Astrocyte of the spinal cord (primary cell): ENCODE results near the gene S1PR3.

Source experiments
- DNase-seq: peaks from one replicate; pipeline ENCODE4 v3.0.0; 2011; ENCODE audit warnings: low read depth, low spot score
- H3K4me3 ChIP-seq: 2 replicates; pipeline ENCODE4 v1.5.1; 2011; ENCODE audit warnings: low read depth, mild to moderate bottlenecking, low read length, moderate library complexity
- CTCF ChIP-seq: IDR thresholded peaks from 2 replicates; pipeline ENCODE4 v1.5.1; 2012; ENCODE audit warnings: low read depth, mild to moderate bottlenecking, low read length, inconsistent platforms
- in situ Hi-C: cut with HindIII; loops from 2 replicates; pipeline ENCODE4 v1.10.0; 2017; ENCODE audit warnings: low sequenced_read_pairs

Gene S1PR3

GRCh38 chr9:88983865-88984542 lies 7.3 kb upstream of the S1PR3 start:
- in situ Hi-C loops = no loop called here
- no peak for TF ChIP-seq CTCF
- H3K4me3 ChIP-seq = no peak overlapping the region
- DNase-seq = no peak

- no peak for TF ChIP-seq CTCF
- in situ Hi-C loops = no loop called here
- DNase-seq = no peak
- H3K4me3 ChIP-seq = no peak overlapping the region
Observed at GRCh38 chr9:88984543-88984883, 6.8 kb upstream of the S1PR3 start.

GRCh38 chr9:88985616-88986015 lies 5.7 kb upstream of the S1PR3 start:
- in situ Hi-C loops = no loop called here
- no peak overlapping the region for H3K4me3 ChIP-seq
- no peak for TF ChIP-seq CTCF
- no peak for DNase-seq

GRCh38 chr9:88986776-88987175 lies 4.5 kb upstream of the S1PR3 start:
- H3K4me3 ChIP-seq = no peak overlapping the region
- in situ Hi-C loops = no loop called here
- TF ChIP-seq CTCF = no peak
- DNase-seq = no peak

GRCh38 chr9:88987661-88988060 lies 3.6 kb upstream of the S1PR3 start:
- no peak for TF ChIP-seq CTCF
- in situ Hi-C loops = no loop called here
- no peak overlapping the region for H3K4me3 ChIP-seq
- DNase-seq = no peak

- no peak overlapping the region for H3K4me3 ChIP-seq
- no peak for TF ChIP-seq CTCF
- in situ Hi-C loops = no loop called here
- no peak for DNase-seq
Observed at GRCh38 chr9:88988796-88989641, 2.2 kb upstream of the S1PR3 start.
